GM12891 (cell line): Measurements from ENCODE around the gene ZNF236.

Experiments used
- DNase-seq: peaks from one replicate; pipeline ENCODE4 v3.0.0; 2011; ENCODE audit warnings: low spot score; ENCODE audit not compliant: insufficient read length
- FAIRE-seq: peaks from 2 replicates; lab custom pipeline; 2011; peaks lifted over from hg19 to GRCh38; lab: Jason Lieb, UNC
- PAX5 ChIP-seq: IDR thresholded peaks from 2 replicates; pipeline ENCODE4 v1.6.1; 2011; ENCODE audit warnings: low read length, moderate library complexity, mild to moderate bottlenecking; ENCODE audit not compliant: insufficient read depth, severe bottlenecking
- POLR2A ChIP-seq: IDR thresholded peaks from 2 replicates; pipeline ENCODE4 v1.6.1; 2011; ENCODE audit warnings: low read depth, low read length, control low read depth
- POLR2AphosphoS5 ChIP-seq: IDR thresholded peaks from 2 replicates; pipeline ENCODE4 v1.6.1; 2011; ENCODE audit warnings: low read depth, low read length, control low read depth
- POU2F2 ChIP-seq: IDR thresholded peaks from 2 replicates; pipeline ENCODE4 v1.6.1; 2011; ENCODE audit warnings: low read depth, mild to moderate bottlenecking, control low read depth, low read length, moderate library complexity
- SPI1 ChIP-seq: IDR thresholded peaks from 2 replicates; pipeline ENCODE4 v1.6.1; 2011; ENCODE audit warnings: low read depth, low read length, control low read depth
- TAF1 ChIP-seq: IDR thresholded peaks from 2 replicates; pipeline ENCODE4 v1.6.1; 2011; ENCODE audit warnings: low read depth, low read length, control low read depth

Gene ZNF236

DNA sequence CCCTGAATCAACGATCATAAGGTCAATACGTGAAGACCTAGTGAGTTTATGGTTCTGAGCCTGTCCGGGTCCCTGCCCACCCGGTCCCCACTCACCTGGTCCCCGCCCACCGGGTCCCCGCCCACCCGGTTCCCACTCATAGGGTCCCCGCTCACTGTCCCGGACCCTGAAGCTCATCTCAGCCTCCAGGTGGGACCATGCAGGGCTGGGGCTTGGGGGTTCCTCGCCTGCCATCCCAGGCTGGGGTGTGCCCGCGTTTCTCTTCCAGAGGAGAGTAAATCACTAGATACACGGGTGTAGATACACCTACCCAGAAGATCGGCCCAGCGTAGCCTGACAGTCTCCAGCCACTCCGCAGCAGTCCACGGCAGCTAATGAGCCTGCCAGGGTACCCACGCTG, 178.7 kb downstream of the ZNF236 start:
- DNase-seq: no peak
- no peak for FAIRE-seq
- TF ChIP-seq PAX5 (no peak), POLR2A (no peak), TAF1 (no peak), SPI1 (no peak), POU2F2 (no peak), POLR2AphosphoS5 (no peak)

DNA sequence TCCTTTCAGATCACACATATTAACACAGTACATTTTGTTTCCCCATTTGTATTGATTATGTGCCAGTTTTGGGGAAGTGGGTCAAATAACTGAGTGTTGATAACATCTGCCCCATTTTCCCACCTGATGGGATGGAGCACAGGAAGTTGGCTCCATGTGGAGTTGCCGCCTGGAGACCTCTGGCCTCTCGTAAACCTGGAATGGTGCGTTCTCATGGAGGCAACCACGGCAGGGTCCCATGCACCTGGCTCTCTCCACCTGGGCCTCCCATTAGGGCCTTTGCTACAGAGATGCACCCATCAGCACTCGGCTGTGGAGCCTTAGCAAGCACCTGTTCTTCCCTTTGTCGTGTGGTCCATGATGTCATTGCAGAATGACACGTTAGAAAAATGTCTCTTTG, 179.6 kb downstream of the ZNF236 start:
- TF ChIP-seq POLR2AphosphoS5 (no peak), SPI1 (no peak), PAX5 (no peak), POU2F2 (no peak), TAF1 (no peak), POLR2A (no peak)
- no peak for FAIRE-seq
- DNase-seq: no peak

DNA sequence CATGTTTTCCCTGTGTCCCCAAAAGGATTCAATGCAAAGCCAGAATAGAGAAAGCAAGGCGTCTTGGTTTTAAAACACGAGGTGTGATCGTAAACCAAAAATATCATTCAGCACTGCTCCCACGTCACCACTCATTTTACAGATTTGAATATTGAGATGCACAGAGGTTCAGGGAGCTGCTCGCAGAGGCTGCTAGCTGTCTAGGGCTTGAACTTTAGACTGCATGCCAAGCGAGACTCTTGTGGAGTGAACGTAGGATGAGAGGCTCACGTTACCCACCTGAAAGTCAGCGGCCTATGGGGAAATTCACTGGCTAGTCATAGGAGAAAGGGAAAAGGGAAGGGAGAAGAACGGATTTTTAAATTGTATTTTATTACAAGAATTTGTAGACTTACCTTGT, 180.1 kb downstream of the ZNF236 start:
- no peak for TF ChIP-seq POLR2A
- TF ChIP-seq POLR2AphosphoS5: no peak
- TF ChIP-seq SPI1: no peak
- no peak for TF ChIP-seq POU2F2
- no peak for TF ChIP-seq TAF1
- no peak for TF ChIP-seq PAX5
- DNase-seq: no peak
- no peak for FAIRE-seq

DNA sequence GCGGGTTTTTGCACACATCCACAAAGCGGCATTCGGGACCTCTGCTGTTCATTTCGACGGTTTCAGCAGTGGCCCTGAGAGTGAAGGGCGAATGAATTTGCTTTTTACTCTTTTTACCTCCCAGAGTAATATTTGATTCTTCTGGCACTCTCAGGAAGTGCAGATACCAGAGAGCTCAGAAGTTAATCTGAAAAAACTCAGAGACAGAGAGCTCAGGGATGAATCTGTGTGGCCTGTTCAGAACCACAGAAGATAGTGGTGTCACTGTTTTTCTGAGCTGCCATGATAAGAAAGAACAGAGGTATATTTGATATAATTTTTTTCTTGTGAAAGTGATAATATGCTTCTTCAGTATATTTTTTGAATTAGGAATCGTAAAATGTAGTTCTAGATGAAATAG, 181.0 kb downstream of the ZNF236 start:
- TF ChIP-seq PAX5: no peak
- TF ChIP-seq POLR2A: no peak
- TF ChIP-seq TAF1: no peak
- TF ChIP-seq POU2F2: no peak
- no peak for TF ChIP-seq SPI1
- TF ChIP-seq POLR2AphosphoS5: no peak
- DNase-seq: no peak
- FAIRE-seq: no peak

DNA sequence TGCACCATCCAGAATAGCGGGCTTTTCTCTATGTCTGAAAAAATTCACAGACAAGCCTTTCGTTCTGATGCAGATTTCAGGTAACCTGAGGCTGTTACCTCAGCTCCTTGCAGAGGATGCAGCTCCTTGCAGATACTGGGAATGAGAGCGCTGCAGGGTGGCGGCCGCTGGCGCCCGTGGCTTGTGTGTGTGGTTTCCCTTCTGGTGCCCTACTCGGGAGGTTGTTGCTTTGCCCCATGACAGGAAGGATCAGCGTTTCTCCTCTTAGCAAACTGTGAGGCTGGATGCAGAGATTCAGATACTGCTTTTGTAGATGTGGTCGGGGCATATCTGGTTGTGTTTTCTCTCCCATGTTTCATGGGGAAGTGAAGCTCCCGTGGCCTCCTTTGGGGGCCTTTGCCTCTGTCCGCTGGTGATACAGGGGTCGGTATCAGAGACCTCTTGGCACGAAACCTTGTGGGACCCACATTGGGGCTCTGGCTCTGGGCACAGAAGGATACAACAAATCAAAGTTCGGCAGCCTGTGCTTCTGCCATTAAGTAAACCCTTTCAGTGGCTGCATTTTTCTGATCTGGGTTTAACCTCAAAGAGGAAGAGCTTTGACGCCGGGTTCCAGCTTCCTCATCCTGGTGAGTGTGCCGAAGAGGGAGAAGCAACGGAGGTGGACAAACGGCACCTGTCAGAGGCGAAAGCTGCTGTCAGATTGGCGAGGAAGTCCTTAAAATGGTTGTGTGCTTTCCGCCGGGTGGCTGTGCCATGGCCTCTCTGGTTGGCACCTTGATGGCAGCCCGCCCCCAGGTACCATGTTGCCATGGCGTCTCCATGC, 182.4 kb downstream of the ZNF236 start:
- TF ChIP-seq SPI1: peak; percentile 10; the same call in 1 of the 2 replicates
- TF ChIP-seq POLR2A: no peak
- no peak for TF ChIP-seq TAF1
- TF ChIP-seq POLR2AphosphoS5: no peak
- no peak for TF ChIP-seq POU2F2
- FAIRE-seq (peak; percentile 60), DNase-seq (no peak)

DNA sequence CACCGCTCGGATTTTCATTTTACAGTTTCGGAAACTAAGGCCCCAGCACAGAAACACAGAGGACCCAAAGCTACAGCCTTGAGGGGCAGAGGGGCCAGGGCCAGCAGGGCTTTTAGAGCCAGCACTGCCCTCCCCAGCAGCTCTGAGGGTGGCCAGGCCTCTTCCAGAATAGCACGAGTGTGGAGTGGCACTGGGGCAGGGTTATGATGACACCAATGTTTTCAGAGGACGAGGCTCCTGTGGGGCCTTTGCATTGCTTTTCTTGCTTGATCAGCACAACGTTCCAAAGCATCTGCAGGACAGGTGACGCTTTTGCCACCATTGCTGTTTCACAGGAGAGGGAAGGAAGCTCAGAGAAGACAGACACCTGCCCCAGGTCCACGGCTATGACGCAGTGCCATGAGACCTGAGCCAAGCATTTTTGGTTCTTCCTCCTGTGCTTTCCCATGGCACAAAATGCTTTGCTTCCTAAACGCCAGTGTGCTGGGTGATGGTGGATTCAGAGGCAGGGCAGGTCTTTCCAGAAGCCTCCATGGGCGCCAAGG, 183.4 kb downstream of the ZNF236 start:
- FAIRE-seq (no peak), DNase-seq (no peak)
- TF ChIP-seq PAX5: no peak
- TF ChIP-seq POLR2A: no peak
- no peak for TF ChIP-seq SPI1
- TF ChIP-seq TAF1: no peak
- no peak for TF ChIP-seq POLR2AphosphoS5
- TF ChIP-seq POU2F2: no peak

DNA sequence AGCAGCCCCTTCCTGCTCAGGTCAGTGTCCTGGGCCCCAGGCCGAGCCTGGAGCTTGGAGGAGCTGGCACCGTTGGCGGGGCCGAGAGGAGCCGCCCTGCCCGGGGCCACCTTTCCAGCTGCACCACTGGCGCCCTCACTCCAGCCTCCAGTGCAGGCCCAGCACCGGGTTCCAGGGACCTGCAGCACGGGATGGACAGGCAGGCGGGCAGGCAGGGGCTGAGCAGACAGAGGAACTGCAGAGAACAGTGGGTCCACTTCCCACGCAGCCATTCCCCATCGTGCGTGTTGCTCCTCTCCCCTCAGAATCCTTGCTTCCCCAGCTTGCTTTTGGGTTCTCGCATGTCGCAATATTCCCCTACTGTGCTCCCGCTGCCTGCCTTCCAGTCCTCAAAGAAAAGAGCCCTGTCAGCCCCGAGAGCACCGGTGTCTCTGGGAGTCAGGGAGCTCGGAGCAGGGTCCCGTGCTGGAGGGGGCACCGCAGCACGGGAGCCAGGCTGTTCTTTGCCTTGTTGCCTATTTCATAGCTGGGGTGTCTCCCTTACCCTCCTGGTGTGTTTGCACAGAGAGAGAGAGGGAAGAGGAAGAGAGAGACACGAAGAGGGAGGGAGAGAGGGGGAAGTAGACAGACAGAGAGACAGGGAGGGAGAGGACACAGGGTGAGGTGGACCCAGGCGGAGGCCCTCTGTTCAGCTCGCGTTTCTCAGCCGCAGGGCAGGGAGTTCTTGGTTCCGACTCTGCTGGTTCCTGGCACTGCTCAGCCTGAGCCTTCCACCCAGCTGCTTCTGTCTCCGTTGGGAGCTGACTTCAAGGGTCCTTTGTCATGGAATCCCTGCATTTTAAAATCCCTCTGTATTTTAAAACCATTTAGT, 184.2 kb downstream of the ZNF236 start:
- DNase-seq (no peak), FAIRE-seq (no peak)
- TF ChIP-seq PAX5 (no peak), SPI1 (no peak), POLR2AphosphoS5 (no peak), POLR2A (no peak), TAF1 (no peak)

DNA sequence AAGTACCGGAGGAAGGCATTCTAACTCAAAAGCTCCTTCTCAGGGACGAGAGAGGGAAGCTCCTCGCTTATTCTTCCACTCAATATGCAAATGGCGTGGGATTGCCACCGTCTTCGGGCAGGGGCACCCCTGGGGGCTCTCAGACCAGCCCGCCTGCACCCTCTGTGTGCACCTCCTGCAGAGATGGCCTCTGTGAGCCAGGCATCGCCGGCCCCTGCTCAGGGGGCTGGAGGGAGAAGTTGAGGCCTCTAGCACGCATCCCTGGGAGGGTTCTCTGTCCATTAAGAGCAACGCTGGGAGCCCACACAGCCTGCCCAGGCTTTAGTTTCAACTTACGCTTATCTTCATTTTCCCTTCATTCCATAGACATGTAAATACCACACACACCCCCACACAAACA, 184.9 kb downstream of the ZNF236 start:
- DNase-seq: no peak
- TF ChIP-seq SPI1 (no peak), POU2F2 (no peak), TAF1 (no peak), PAX5 (no peak), POLR2A (no peak), POLR2AphosphoS5 (no peak)
- no peak for FAIRE-seq

DNA sequence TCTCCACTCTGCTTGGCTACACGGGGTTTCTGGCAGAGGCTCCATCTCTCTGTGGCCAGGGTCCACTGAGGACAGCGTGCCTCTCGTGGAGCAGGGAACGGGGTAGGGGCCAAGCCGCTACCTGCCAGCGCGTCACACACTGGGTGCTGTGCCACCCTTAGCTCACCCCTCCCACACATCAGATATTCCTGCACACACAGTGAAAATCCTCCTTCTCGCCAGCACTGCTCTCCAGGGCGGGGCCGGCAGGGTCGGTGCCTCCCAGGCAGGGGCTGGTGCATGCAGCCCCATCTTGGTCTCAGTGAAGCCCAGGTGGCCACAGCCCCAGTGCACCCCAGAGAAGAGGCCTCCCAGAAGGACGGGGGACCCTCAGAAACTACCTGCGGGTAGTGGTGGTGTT, 185.6 kb downstream of the ZNF236 start:
- FAIRE-seq (no peak), DNase-seq (no peak)
- no peak for TF ChIP-seq POLR2AphosphoS5
